WTC11 (cell line): ENCODE measurements around the gene FER. TPM values are rescaled to one million over a fixed set of nuclear protein-coding genes. Genes with fewer than 3 reads are reported as not detected.

Experiments
- ATAC-seq: fragments of 200-7000 bp; cut with Tn5 transposase; 2 replicates; pipeline ENCODE4 v1.10.0; 2021; ENCODE audit warnings: mild to moderate bottlenecking, moderate library complexity
- CTCF ChIA-PET: fragments of 300-600 bp; sonication (Branson Sonifier 250); formaldehyde crosslinking; loops from one replicate; lab custom pipeline; 2021; ENCODE audit warnings: antibody characterized with exemption; lab: Charles Lee
- POLR2A ChIA-PET: fragments of 350-600 bp; sonication (Branson Sonifier 250); formaldehyde crosslinking; loops from one replicate; lab custom pipeline; 2021; ENCODE audit warnings: antibody characterized with exemption; lab: Charles Lee
- DNase-seq: peaks from one replicate; pipeline ENCODE4 v3.0.0; 2021; ENCODE audit warnings: low spot score
- H3K27ac Mint-ChIP-seq: 2 replicates; pipeline ENCODE4 v1.8.0; 2021; ENCODE audit warnings: mixed read lengths
- H3K27me3 Mint-ChIP-seq: 2 replicates; pipeline ENCODE4 v1.8.0; 2021; ENCODE audit warnings: low read depth, mild to moderate bottlenecking, moderate library complexity, mixed read lengths
- H3K36me3 Mint-ChIP-seq: 2 replicates; pipeline ENCODE4 v1.8.0; 2021; ENCODE audit warnings: mixed read lengths
- H3K4me1 Mint-ChIP-seq: 2 replicates; pipeline ENCODE4 v1.8.0; 2022; ENCODE audit warnings: mixed read lengths
- H3K4me3 Mint-ChIP-seq: 2 replicates; pipeline ENCODE4 v1.8.0; 2021; ENCODE audit warnings: mild to moderate bottlenecking, moderate library complexity, mixed read lengths
- H3K9me3 Mint-ChIP-seq: 2 replicates; pipeline ENCODE4 v1.8.0; 2021; ENCODE audit warnings: mixed read lengths
- ATF1 ChIP-seq: sonication (generic); formaldehyde crosslinking; IDR thresholded peaks from 2 replicates; pipeline ENCODE4 v1.8.1; 2023; ENCODE audit warnings: mild to moderate bottlenecking, moderate library complexity, missing genetic modification reagents
- FOXP4 ChIP-seq: sonication (generic); formaldehyde crosslinking; IDR thresholded peaks from 2 replicates; pipeline ENCODE4 v1.8.0; 2022; ENCODE audit warnings: mild to moderate bottlenecking, missing genetic modification reagents
- GABPB1 ChIP-seq: sonication (generic); formaldehyde crosslinking; IDR thresholded peaks from 2 replicates; pipeline ENCODE4 v1.8.1; 2023; ENCODE audit warnings: mild to moderate bottlenecking, missing genetic modification reagents
- HMGA2 ChIP-seq: fragments of 250-450 bp; sonication (Bioruptor Pico); IDR thresholded peaks from 2 replicates; pipeline ENCODE4 v1.4.0; 2021; ENCODE audit warnings: mild to moderate bottlenecking, moderate library complexity
- JAZF1 ChIP-seq: fragments of 250-450 bp; sonication (Bioruptor Pico); IDR thresholded peaks from 2 replicates; pipeline ENCODE4 v1.9.0; 2021; ENCODE audit warnings: moderate library complexity, mild to moderate bottlenecking, inconsistent platforms
- JUN ChIP-seq: sonication (generic); formaldehyde crosslinking; IDR thresholded peaks from 2 replicates; pipeline ENCODE4 v1.8.0; 2023; ENCODE audit warnings: mild to moderate bottlenecking, missing genetic modification reagents
- KAT7 ChIP-seq: sonication (generic); formaldehyde crosslinking; IDR thresholded peaks from 2 replicates; pipeline ENCODE4 v1.8.1; 2023; ENCODE audit warnings: missing genetic modification reagents, mild to moderate bottlenecking, borderline replicate concordance
- MYBL2 ChIP-seq: sonication (generic); formaldehyde crosslinking; IDR thresholded peaks from 2 replicates; pipeline ENCODE4 v1.8.1; 2023; ENCODE audit warnings: mild to moderate bottlenecking, moderate library complexity, missing genetic modification reagents
- NFE2L1 ChIP-seq: sonication (generic); formaldehyde crosslinking; IDR thresholded peaks from 2 replicates; pipeline ENCODE4 v1.8.1; 2023; ENCODE audit warnings: missing genetic modification reagents
- NFYB ChIP-seq: sonication (generic); formaldehyde crosslinking; conservative IDR thresholded peaks from 2 replicates; pipeline ENCODE4 v1.8.0; 2022; ENCODE audit warnings: low read depth, missing genetic modification reagents
- NR1H2 ChIP-seq: sonication (generic); formaldehyde crosslinking; IDR thresholded peaks from 2 replicates; pipeline ENCODE4 v1.9.0; 2021; ENCODE audit warnings: mild to moderate bottlenecking, moderate library complexity, missing genetic modification reagents
- RELA ChIP-seq: sonication (generic); formaldehyde crosslinking; IDR thresholded peaks from 2 replicates; pipeline ENCODE4 v1.8.1; 2022; ENCODE audit warnings: missing genetic modification reagents, mild to moderate bottlenecking, borderline replicate concordance
- SMAD3 ChIP-seq: sonication (generic); formaldehyde crosslinking; IDR thresholded peaks from 2 replicates; pipeline ENCODE4 v1.8.0; 2022; ENCODE audit warnings: missing genetic modification reagents, mild to moderate bottlenecking, borderline replicate concordance
- TEAD1 ChIP-seq: sonication (generic); formaldehyde crosslinking; IDR thresholded peaks from 2 replicates; pipeline ENCODE4 v1.8.0; 2022; ENCODE audit warnings: mild to moderate bottlenecking, missing genetic modification reagents
- ZNF121 ChIP-seq: sonication (generic); formaldehyde crosslinking; IDR thresholded peaks from 2 replicates; pipeline ENCODE4 v1.8.0; 2023; ENCODE audit warnings: missing genetic modification reagents
- ZNF263 ChIP-seq: sonication (generic); formaldehyde crosslinking; IDR thresholded peaks from 2 replicates; pipeline ENCODE4 v1.8.1; 2022; ENCODE audit warnings: low read depth, mild to moderate bottlenecking, moderate library complexity, missing genetic modification reagents
- ZNF281 ChIP-seq: sonication (generic); formaldehyde crosslinking; IDR thresholded peaks from 2 replicates; pipeline ENCODE4 v1.8.0; 2023; ENCODE audit warnings: mild to moderate bottlenecking, missing genetic modification reagents
- ZNF317 ChIP-seq: sonication (generic); formaldehyde crosslinking; IDR thresholded peaks from 2 replicates; pipeline ENCODE4 v1.8.1; 2023; ENCODE audit warnings: low read depth, mild to moderate bottlenecking, moderate library complexity, missing genetic modification reagents, borderline replicate concordance
- ZNF416 ChIP-seq: fragments of 250-450 bp; sonication (Bioruptor Pico); IDR thresholded peaks from 2 replicates; pipeline ENCODE4 v1.9.0; 2021; ENCODE audit warnings: mild to moderate bottlenecking, inconsistent platforms
- total RNA-seq: library from RNA; stranded (reverse); gene quantifications from 3 replicates; pipeline ENCODE4 v1.2.3, GENCODE V29; 2021
- TF ChIP-seq, protein P1 (sequence below): sonication (generic); formaldehyde crosslinking; IDR thresholded peaks from 2 replicates; pipeline ENCODE4 v1.8.1; 2023; ENCODE audit warnings: mild to moderate bottlenecking, missing genetic modification reagents
- TF ChIP-seq, protein P2 (sequence below): sonication (generic); formaldehyde crosslinking; IDR thresholded peaks from 2 replicates; pipeline ENCODE4 v1.8.1; 2022; ENCODE audit warnings: missing genetic modification reagents, borderline replicate concordance

Gene FER
- total RNA-seq, 1 experiment from 2014 or later, result 13.8 TPM

DNA sequence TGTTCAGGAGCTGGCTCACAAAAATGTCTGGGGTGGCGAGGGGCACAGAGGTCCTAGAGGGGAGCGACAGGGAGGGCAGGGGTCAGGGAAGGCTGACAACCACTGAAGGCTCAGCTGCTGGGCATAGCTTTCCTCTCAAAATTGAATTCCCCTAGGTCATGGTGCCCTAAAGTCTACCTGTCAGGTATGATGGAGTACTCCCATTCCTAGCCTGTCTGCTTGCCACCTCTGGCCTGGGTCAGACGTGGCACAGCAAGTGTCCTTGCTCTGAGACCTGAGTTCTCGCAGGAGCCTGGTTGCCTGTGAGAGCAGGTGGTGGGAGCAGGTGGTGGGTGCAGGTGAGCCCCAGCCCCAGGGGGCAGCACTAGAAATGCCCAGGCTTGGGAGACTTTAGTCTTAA is 486.7 kb downstream of the FER start:
- no peak for TF ChIP-seq GABPB1 (CRISPR knock-in tag)
- TF ChIP-seq KAT7, result no peak
- TF ChIP-seq, all 79 proteins: peak for 0
- CTCF ChIA-PET, result no interaction called here
- Mint-ChIP-seq H3K9me3 (peaks cover 26% of the 10 kb centered on the region), H3K4me3 (no peak overlapping the region), H3K27me3 (no peaks in the 10 kb centered on the region), H3K36me3 (peaks cover 10% of the 10 kb centered on the region; the same call in 1 of the 2 replicates), H3K27ac (no peak overlapping the region), H3K4me1 (no peaks in the 10 kb centered on the region)
- POLR2A ChIA-PET, result no interaction called here
- ATAC-seq, result no peak
- DNase-seq, result no peak

GRCh38 chr5:109239456-109239855 is 491.8 kb downstream of the FER start:
- ChIA-PET POLR2A (no interaction called here), CTCF (no interaction called here)
- ATAC-seq (no peak), DNase-seq (no peak)
- TF ChIP-seq ZNF121 (CRISPR knock-in tag) (no peak), KAT7 (no peak), TEAD1 (no peak), NR1H2 (CRISPR knock-in tag) (no peak), ZNF281 (CRISPR knock-in tag) (no peak), ZNF263 (CRISPR knock-in tag) (no peak), SMAD3 (CRISPR knock-in tag) (no peak), ZNF416 (CRISPR knock-in tag) (no peak), ATF1 (CRISPR knock-in tag) (no peak), NFE2L1 (CRISPR knock-in tag) (no peak), NFYB (CRISPR knock-in tag) (no peak), HMGA2 (CRISPR knock-in tag) (no peak), FOXP4 (no peak)
- TF ChIP-seq, protein P1, sequence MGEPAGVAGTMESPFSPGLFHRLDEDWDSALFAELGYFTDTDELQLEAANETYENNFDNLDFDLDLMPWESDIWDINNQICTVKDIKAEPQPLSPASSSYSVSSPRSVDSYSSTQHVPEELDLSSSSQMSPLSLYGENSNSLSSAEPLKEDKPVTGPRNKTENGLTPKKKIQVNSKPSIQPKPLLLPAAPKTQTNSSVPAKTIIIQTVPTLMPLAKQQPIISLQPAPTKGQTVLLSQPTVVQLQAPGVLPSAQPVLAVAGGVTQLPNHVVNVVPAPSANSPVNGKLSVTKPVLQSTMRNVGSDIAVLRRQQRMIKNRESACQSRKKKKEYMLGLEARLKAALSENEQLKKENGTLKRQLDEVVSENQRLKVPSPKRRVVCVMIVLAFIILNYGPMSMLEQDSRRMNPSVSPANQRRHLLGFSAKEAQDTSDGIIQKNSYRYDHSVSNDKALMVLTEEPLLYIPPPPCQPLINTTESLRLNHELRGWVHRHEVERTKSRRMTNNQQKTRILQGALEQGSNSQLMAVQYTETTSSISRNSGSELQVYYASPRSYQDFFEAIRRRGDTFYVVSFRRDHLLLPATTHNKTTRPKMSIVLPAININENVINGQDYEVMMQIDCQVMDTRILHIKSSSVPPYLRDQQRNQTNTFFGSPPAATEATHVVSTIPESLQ, result no peak
- no peaks in the 10 kb centered on the region; the same call in 1 of the 2 replicates for H3K27me3 Mint-ChIP-seq
- H3K4me3 Mint-ChIP-seq, result no peak overlapping the region
- H3K4me1 Mint-ChIP-seq, result no peaks in the 10 kb centered on the region
- H3K36me3 Mint-ChIP-seq, result peaks cover 10% of the 10 kb centered on the region; the same call in 1 of the 2 replicates
- H3K9me3 Mint-ChIP-seq, result peaks cover 19% of the 10 kb centered on the region
- no peak overlapping the region for H3K27ac Mint-ChIP-seq

DNA sequence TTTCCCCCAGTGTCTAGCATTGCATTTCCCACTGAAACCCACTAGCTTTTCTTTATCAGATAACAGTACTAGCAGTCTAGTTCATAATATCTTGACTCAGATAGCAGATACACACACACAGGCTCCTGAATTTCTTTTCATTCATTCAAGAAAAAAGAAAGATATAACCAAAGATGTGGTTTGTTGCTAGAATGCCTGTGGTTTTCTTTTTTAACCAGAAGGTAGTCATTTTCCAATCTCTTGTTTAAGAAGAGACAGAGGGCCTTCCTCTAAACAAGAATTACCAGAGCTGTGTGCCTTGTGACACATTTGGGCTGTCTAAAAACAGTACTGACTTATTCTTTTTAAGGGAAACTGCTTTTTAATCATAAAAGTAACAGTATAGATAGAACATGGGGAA is 494.8 kb downstream of the FER start:
- Mint-ChIP-seq H3K4me1 (no peaks in the 10 kb centered on the region), H3K4me3 (no peak overlapping the region), H3K27ac (no peak overlapping the region), H3K9me3 (peaks cover 23% of the 10 kb centered on the region), H3K36me3 (peaks cover 15% of the 10 kb centered on the region), H3K27me3 (no peaks in the 10 kb centered on the region; the same call in 1 of the 2 replicates)
- DNase-seq (no peak), ATAC-seq (no peak)
- ChIA-PET CTCF (no interaction called here), POLR2A (no interaction called here)
- TF ChIP-seq NFYB (CRISPR knock-in tag) (no peak), JAZF1 (CRISPR knock-in tag) (no peak), RELA (CRISPR knock-in tag) (no peak), ZNF317 (CRISPR knock-in tag) (no peak), FOXP4 (no peak), JUN (CRISPR knock-in tag) (no peak), MYBL2 (CRISPR knock-in tag) (no peak)
- TF ChIP-seq, protein P2, sequence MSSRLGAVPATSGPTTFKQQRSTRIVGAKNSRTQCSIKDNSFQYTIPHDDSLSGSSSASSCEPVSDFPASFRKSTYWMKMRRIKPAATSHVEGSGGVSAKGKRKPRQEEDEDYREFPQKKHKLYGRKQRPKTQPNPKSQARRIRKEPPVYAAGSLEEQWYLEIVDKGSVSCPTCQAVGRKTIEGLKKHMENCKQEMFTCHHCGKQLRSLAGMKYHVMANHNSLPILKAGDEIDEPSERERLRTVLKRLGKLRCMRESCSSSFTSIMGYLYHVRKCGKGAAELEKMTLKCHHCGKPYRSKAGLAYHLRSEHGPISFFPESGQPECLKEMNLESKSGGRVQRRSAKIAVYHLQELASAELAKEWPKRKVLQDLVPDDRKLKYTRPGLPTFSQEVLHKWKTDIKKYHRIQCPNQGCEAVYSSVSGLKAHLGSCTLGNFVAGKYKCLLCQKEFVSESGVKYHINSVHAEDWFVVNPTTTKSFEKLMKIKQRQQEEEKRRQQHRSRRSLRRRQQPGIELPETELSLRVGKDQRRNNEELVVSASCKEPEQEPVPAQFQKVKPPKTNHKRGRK, result no peak
